WTC11 (cell line): ENCODE measurements around the gene ACBD4. TPM values are rescaled to one million over a fixed set of nuclear protein-coding genes. Genes with fewer than 3 reads are reported as not detected.

ENCODE experiments used
- ATAC-seq: fragments of 200-7000 bp; cut with Tn5 transposase; 2 replicates; pipeline ENCODE4 v1.10.0; 2021; ENCODE audit warnings: mild to moderate bottlenecking, moderate library complexity
- CTCF ChIA-PET: fragments of 300-600 bp; sonication (Branson Sonifier 250); formaldehyde crosslinking; loops from one replicate; lab custom pipeline; 2021; ENCODE audit warnings: antibody characterized with exemption; lab: Charles Lee
- POLR2A ChIA-PET: fragments of 350-600 bp; sonication (Branson Sonifier 250); formaldehyde crosslinking; loops from one replicate; lab custom pipeline; 2021; ENCODE audit warnings: antibody characterized with exemption; lab: Charles Lee
- DNase-seq: peaks from one replicate; pipeline ENCODE4 v3.0.0; 2021; ENCODE audit warnings: low spot score
- H3K27ac Mint-ChIP-seq: 2 replicates; pipeline ENCODE4 v1.8.0; 2021; ENCODE audit warnings: mixed read lengths
- H3K27me3 Mint-ChIP-seq: 2 replicates; pipeline ENCODE4 v1.8.0; 2021; ENCODE audit warnings: low read depth, mild to moderate bottlenecking, moderate library complexity, mixed read lengths
- H3K36me3 Mint-ChIP-seq: 2 replicates; pipeline ENCODE4 v1.8.0; 2021; ENCODE audit warnings: mixed read lengths
- H3K4me1 Mint-ChIP-seq: 2 replicates; pipeline ENCODE4 v1.8.0; 2022; ENCODE audit warnings: mixed read lengths
- H3K4me3 Mint-ChIP-seq: 2 replicates; pipeline ENCODE4 v1.8.0; 2021; ENCODE audit warnings: mild to moderate bottlenecking, moderate library complexity, mixed read lengths
- H3K9me3 Mint-ChIP-seq: 2 replicates; pipeline ENCODE4 v1.8.0; 2021; ENCODE audit warnings: mixed read lengths
- ATF3 ChIP-seq: sonication (generic); formaldehyde crosslinking; conservative IDR thresholded peaks from 2 replicates; pipeline ENCODE4 v1.8.1; 2022; ENCODE audit warnings: mild to moderate bottlenecking, missing genetic modification reagents
- CREB1 ChIP-seq: sonication (generic); formaldehyde crosslinking; IDR thresholded peaks from 2 replicates; pipeline ENCODE4 v1.8.0; 2023; ENCODE audit warnings: mild to moderate bottlenecking, missing genetic modification reagents
- ELF4 ChIP-seq: sonication (generic); formaldehyde crosslinking; IDR thresholded peaks from 2 replicates; pipeline ENCODE4 v1.8.1; 2022; ENCODE audit warnings: low read depth, mild to moderate bottlenecking, moderate library complexity, missing genetic modification reagents
- FOXP1 ChIP-seq: sonication (generic); formaldehyde crosslinking; IDR thresholded peaks from 2 replicates; pipeline ENCODE4 v1.8.0; 2022; ENCODE audit warnings: missing genetic modification reagents, mild to moderate bottlenecking, moderate library complexity, borderline replicate concordance
- FOXP4 ChIP-seq: sonication (generic); formaldehyde crosslinking; IDR thresholded peaks from 2 replicates; pipeline ENCODE4 v1.8.0; 2022; ENCODE audit warnings: mild to moderate bottlenecking, missing genetic modification reagents
- GRHL2 ChIP-seq: fragments of 250-450 bp; sonication (Bioruptor Pico); IDR thresholded peaks from 2 replicates; pipeline ENCODE4 v1.8.0; 2022; ENCODE audit warnings: mild to moderate bottlenecking, moderate library complexity; ENCODE audit not compliant: insufficient replicate concordance, severe bottlenecking
- HMGA2 ChIP-seq: fragments of 250-450 bp; sonication (Bioruptor Pico); IDR thresholded peaks from 2 replicates; pipeline ENCODE4 v1.4.0; 2021; ENCODE audit warnings: mild to moderate bottlenecking, moderate library complexity
- IRF1 ChIP-seq: sonication (generic); formaldehyde crosslinking; IDR thresholded peaks from 2 replicates; pipeline ENCODE4 v1.8.0; 2023; ENCODE audit warnings: missing genetic modification reagents
- MAX ChIP-seq: sonication (generic); formaldehyde crosslinking; IDR thresholded peaks from 2 replicates; pipeline ENCODE4 v1.8.0; 2022; ENCODE audit warnings: mild to moderate bottlenecking, missing genetic modification reagents
- NFATC4 ChIP-seq: fragments of 250-450 bp; sonication (Bioruptor Pico); IDR thresholded peaks from 2 replicates; pipeline ENCODE4 v1.9.0; 2021; ENCODE audit warnings: mild to moderate bottlenecking
- NR1H2 ChIP-seq: sonication (generic); formaldehyde crosslinking; IDR thresholded peaks from 2 replicates; pipeline ENCODE4 v1.9.0; 2021; ENCODE audit warnings: mild to moderate bottlenecking, moderate library complexity, missing genetic modification reagents
- RORB ChIP-seq: fragments of 250-450 bp; sonication (Bioruptor Pico); IDR thresholded peaks from 2 replicates; pipeline ENCODE4 v1.9.0; 2021; ENCODE audit warnings: mild to moderate bottlenecking
- SMAD4 ChIP-seq: sonication (generic); formaldehyde crosslinking; IDR thresholded peaks from 2 replicates; pipeline ENCODE4 v1.8.0; 2022; ENCODE audit warnings: mild to moderate bottlenecking, missing genetic modification reagents
- SOX15 ChIP-seq: fragments of 250-450 bp; sonication (Bioruptor Pico); IDR thresholded peaks from 2 replicates; pipeline ENCODE4 v1.9.0; 2021; ENCODE audit warnings: mild to moderate bottlenecking
- STAT6 ChIP-seq: sonication (generic); formaldehyde crosslinking; conservative IDR thresholded peaks from 2 replicates; pipeline ENCODE4 v1.8.1; 2023; ENCODE audit warnings: mild to moderate bottlenecking, low read depth, missing genetic modification reagents, moderate library complexity
- ZNF232 ChIP-seq: sonication (generic); formaldehyde crosslinking; IDR thresholded peaks from 2 replicates; pipeline ENCODE4 v1.8.0; 2022; ENCODE audit warnings: mild to moderate bottlenecking, missing genetic modification reagents
- ZNF416 ChIP-seq: fragments of 250-450 bp; sonication (Bioruptor Pico); IDR thresholded peaks from 2 replicates; pipeline ENCODE4 v1.9.0; 2021; ENCODE audit warnings: mild to moderate bottlenecking, inconsistent platforms
- ZNF423 ChIP-seq: fragments of 250-450 bp; sonication (Bioruptor Pico); IDR thresholded peaks from 2 replicates; pipeline ENCODE4 v2.1.2; 2022; ENCODE audit warnings: mild to moderate bottlenecking, moderate library complexity
- ZNF671 ChIP-seq: fragments of 250-450 bp; sonication (Bioruptor Pico); IDR thresholded peaks from 2 replicates; pipeline ENCODE4 v1.8.0; 2021; ENCODE audit warnings: mild to moderate bottlenecking
- ZSCAN18 ChIP-seq: fragments of 250-450 bp; sonication (Bioruptor Pico); IDR thresholded peaks from 2 replicates; pipeline ENCODE4 v2.1.2; 2022; ENCODE audit warnings: mild to moderate bottlenecking, moderate library complexity
- total RNA-seq: library from RNA; stranded (reverse); gene quantifications from 3 replicates; pipeline ENCODE4 v1.2.3, GENCODE V29; 2021

The ACBD4 gene
- total RNA-seq, 1 experiment from 2014 or later: 12.7 TPM

- TF ChIP-seq ATF3 (CRISPR knock-in tag): no peak
- TF ChIP-seq GRHL2: no peak
- no peak for TF ChIP-seq STAT6 (CRISPR knock-in tag)
- no peak for TF ChIP-seq ZSCAN18 (CRISPR knock-in tag)
- TF ChIP-seq ELF4 (CRISPR knock-in tag): no peak
- no peak for TF ChIP-seq NR1H2 (CRISPR knock-in tag)
- no peak for TF ChIP-seq RORB (CRISPR knock-in tag)
- no peak for TF ChIP-seq CREB1
- TF ChIP-seq FOXP4 (CRISPR knock-in tag): no peak
- TF ChIP-seq FOXP1 (CRISPR knock-in tag): no peak
- no peak for TF ChIP-seq HMGA2 (CRISPR knock-in tag)
- no peak for TF ChIP-seq NFATC4 (CRISPR knock-in tag)
Measured at GRCh38 chr17:45172541-45173286, 37.2 kb downstream of the ACBD4 start (continued).

GRCh38 chr17:45175759-45176115 is 40.2 kb downstream of the ACBD4 start:
- CTCF ChIA-PET: interaction anchor here (0.5 to 3.8 kb wide), 6 partner anchors 14 to 365 kb away, joined by 3 to 22 read pairs (median 7); partner anchors contain the start of genes ACBD4 and HEXIM2
- no peak overlapping the region for H3K4me3 Mint-ChIP-seq
- no peak for ATAC-seq
- no peaks in the 10 kb centered on the region for H3K9me3 Mint-ChIP-seq
- no peaks in the 10 kb centered on the region for H3K27me3 Mint-ChIP-seq
- peaks cover 22% of the 10 kb centered on the region for H3K4me1 Mint-ChIP-seq
- POLR2A ChIA-PET: interaction anchor here (0.8 kb wide), 1 partner anchor 14 kb away, joined by 3 read pairs; the partner anchor contains the start of gene HEXIM2
- DNase-seq: no peak
- H3K27ac Mint-ChIP-seq: no peak overlapping the region
- no peaks in the 10 kb centered on the region for H3K36me3 Mint-ChIP-seq
- no peak for TF ChIP-seq ZNF671 (CRISPR knock-in tag)
- no peak for TF ChIP-seq SMAD4 (CRISPR knock-in tag)
- no peak for TF ChIP-seq MAX (CRISPR knock-in tag)
- no peak for TF ChIP-seq SOX15 (CRISPR knock-in tag)
- no peak for TF ChIP-seq ZNF416 (CRISPR knock-in tag)
- TF ChIP-seq ZNF232 (CRISPR knock-in tag): no peak
- no peak for TF ChIP-seq ZNF423 (CRISPR knock-in tag)
- no peak for TF ChIP-seq IRF1 (CRISPR knock-in tag)
- TF ChIP-seq, all 79 proteins: peak for 0
